Mesenchymal stem cell (in vitro differentiated cells and primary cell): ENCODE data around the gene AIFM3.

Experiments
- DNase-seq: peaks from one replicate; pipeline ENCODE4 v3.0.0-alpha.2; 2013
- H2AFZ ChIP-seq: one replicate; pipeline ENCODE4 v1.6.1; 2013; ENCODE audit warnings: low read depth, mild to moderate bottlenecking, control low read depth, inconsistent platforms, low read length, moderate library complexity
- H2AK5ac ChIP-seq: 2 replicates; pipeline ENCODE4 v1.6.1; 2013; ENCODE audit warnings: low read length, moderate library complexity, mild to moderate bottlenecking, inconsistent platforms; ENCODE audit not compliant: severe bottlenecking
- H2BK120ac ChIP-seq: one replicate; pipeline ENCODE4 v1.6.1; 2013; ENCODE audit warnings: low read depth, mild to moderate bottlenecking, inconsistent platforms, low read length, moderate library complexity
- H2BK12ac ChIP-seq, 2 experiments: one replicate each; pipeline ENCODE4 v1.6.1; 2013; ENCODE audit warnings: inconsistent platforms in 2 of 2, low read length in 2 of 2, mild to moderate bottlenecking in 2 of 2, moderate library complexity in 2 of 2, control low read depth in 1 of 2
- H2BK15ac ChIP-seq: one replicate; pipeline ENCODE4 v1.6.1; 2013; ENCODE audit warnings: mild to moderate bottlenecking, low read depth, inconsistent platforms; ENCODE audit not compliant: poor library complexity, severe bottlenecking
- H2BK5ac ChIP-seq: 2 replicates; pipeline ENCODE4 v1.6.1; 2013; ENCODE audit warnings: low read depth, mild to moderate bottlenecking, low read length, control low read depth, inconsistent platforms; ENCODE audit not compliant: poor library complexity, severe bottlenecking
- H3K14ac ChIP-seq, 2 experiments: one replicate each; pipeline ENCODE4 v1.6.1; 2013; ENCODE audit warnings: inconsistent platforms in 2 of 2, low read length in 2 of 2, control low read depth in 1 of 2, mild to moderate bottlenecking in 1 of 2, moderate library complexity in 1 of 2
- H3K18ac ChIP-seq, 2 experiments: one replicate each; pipeline ENCODE4 v1.6.1; 2013; ENCODE audit warnings: inconsistent platforms in 2 of 2, low read length in 2 of 2, control low read depth in 1 of 2, low read depth in 1 of 2, mild to moderate bottlenecking in 1 of 2
- H3K23ac ChIP-seq, 2 experiments: one replicate each; pipeline ENCODE4 v1.6.1; 2013; ENCODE audit warnings: inconsistent platforms in 2 of 2, low read length in 2 of 2, mild to moderate bottlenecking in 2 of 2, moderate library complexity in 2 of 2, control low read depth in 1 of 2
- H3K27ac ChIP-seq: 2 replicates; pipeline ENCODE4 v1.5.1; 2013; ENCODE audit warnings: mild to moderate bottlenecking, moderate library complexity, low read length, control low read depth, inconsistent platforms; ENCODE audit not compliant: poor library complexity, severe bottlenecking
- H3K27me3 ChIP-seq, 2 experiments: 2 replicates each; pipeline versions ENCODE4 v1.6.1 to v1.7.0; 2013; ENCODE audit warnings: low read length in 2 of 2, mild to moderate bottlenecking in 2 of 2, moderate library complexity in 2 of 2, control low read depth in 1 of 2, inconsistent platforms in 1 of 2; ENCODE audit not compliant: control insufficient read depth in 1 of 2, insufficient read depth in 1 of 2
- H3K36me3 ChIP-seq, 2 experiments: 2 replicates each; pipeline versions ENCODE4 v1.6.1 to v1.7.0; 2013; ENCODE audit warnings: low read length in 2 of 2, control low read depth in 1 of 2, inconsistent platforms in 1 of 2, low read depth in 1 of 2, mild to moderate bottlenecking in 1 of 2; ENCODE audit not compliant: insufficient read depth in 2 of 2, control insufficient read depth in 1 of 2
- H3K4ac ChIP-seq, 2 experiments: one replicate each; pipeline ENCODE4 v1.6.1; 2013; ENCODE audit warnings: inconsistent platforms in 2 of 2, low read length in 2 of 2, mild to moderate bottlenecking in 2 of 2, moderate library complexity in 2 of 2, control low read depth in 1 of 2, low read depth in 1 of 2
- H3K4me1 ChIP-seq: 2 replicates; pipeline ENCODE4 v1.6.1; 2013; ENCODE audit warnings: low read depth, low read length, control low read depth; ENCODE audit not compliant: control insufficient read depth, insufficient read depth
- H3K4me2 ChIP-seq: 2 replicates; pipeline ENCODE4 v1.6.1; 2013; ENCODE audit warnings: low read length, mild to moderate bottlenecking, inconsistent platforms; ENCODE audit not compliant: poor library complexity, severe bottlenecking
- H3K4me3 ChIP-seq, 2 experiments: 2 replicates each; pipeline versions ENCODE4 v1.5.1 to v1.7.0; 2013; ENCODE audit warnings: low read length in 2 of 2, mild to moderate bottlenecking in 2 of 2, control low read depth in 1 of 2, low read depth in 1 of 2; ENCODE audit not compliant: insufficient read depth in 1 of 2
- H3K79me1 ChIP-seq: replicated peaks from 2 replicates; pipeline ENCODE4 v1.6.1; 2013; ENCODE audit warnings: mild to moderate bottlenecking, control low read depth, low read length, inconsistent platforms; ENCODE audit not compliant: poor library complexity, severe bottlenecking
- H3K9ac ChIP-seq: 2 replicates; pipeline ENCODE4 v1.7.0; 2013; ENCODE audit warnings: mild to moderate bottlenecking, low read length, moderate library complexity
- H3K9me3 ChIP-seq: 2 replicates; pipeline ENCODE4 v1.7.0; 2013; ENCODE audit warnings: mild to moderate bottlenecking, low read length; ENCODE audit not compliant: control insufficient read depth
- H4K8ac ChIP-seq: one replicate; pipeline ENCODE4 v1.6.1; 2013; ENCODE audit warnings: inconsistent platforms, mild to moderate bottlenecking, low read length, moderate library complexity
- H4K91ac ChIP-seq: one replicate; pipeline ENCODE4 v1.6.1; 2013; ENCODE audit warnings: mild to moderate bottlenecking, low read length, inconsistent platforms
- WGBS: methylation state at CpG from one replicate; pipeline ENCODE4 v1.1.7; 2013; ENCODE audit warnings: mixed read lengths; 5-methylcytosine and 5-hydroxymethylcytosine counted together

AIFM3 gene

GRCh38 chr22:21030032-21030431 lies 63.0 kb downstream of the AIFM3 start:
- Histone ChIP-seq H3K14ac (no peak overlapping the region), H3K4me3 (no peak overlapping the region), H2BK15ac (no peak overlapping the region), H3K4ac (no peak overlapping the region), H3K36me3 (peaks cover 0 to 4% of the 10 kb centered on the region in 2 experiments), H3K9ac (no peak overlapping the region), H2AK5ac (no peak overlapping the region), H3K27ac (no peak overlapping the region), H3K4me2 (no peak overlapping the region), H4K8ac (no peak overlapping the region), H2AFZ (no peak overlapping the region), H2BK120ac (no peak overlapping the region), H2BK12ac (no peak overlapping the region), H3K27me3 (peaks cover 36 to 58% of the 10 kb centered on the region in 2 experiments), H3K9me3 (no peaks in the 10 kb centered on the region), H3K23ac (no peak overlapping the region), H3K18ac (no peak overlapping the region), H3K79me1 (no peaks in the 10 kb centered on the region), H2BK5ac (no peak overlapping the region), H4K91ac (no peak overlapping the region), H3K4me1 (peaks cover 23% of the 10 kb centered on the region)
- WGBS: 90% methylated on average over 15 of the region's 15 CpGs
- DNase-seq: no peak
